Esophagus muscularis mucosa (tissue), 4 donors: ENCODE measurements around the gene EEPD1. TPM values are rescaled to one million over a fixed set of nuclear protein-coding genes. Genes with fewer than 3 reads are reported as not detected.

Experiments used
- DNase-seq: peaks from one replicate; pipeline ENCODE4 v3.0.0-alpha.2; 2017; ENCODE audit errors: extremely low spot score
- H3K27ac ChIP-seq, 4 donors: fragments of 200-600 bp; sonication (generic); replicated peaks in 1 of 4; 1 replicate in 3 of 4; 2 replicates in 1 of 4; pipeline ENCODE4 v1.5.1; 2016 to 2019; ENCODE audit warnings: mild to moderate bottlenecking in 1 of 4
- H3K27me3 ChIP-seq, 4 donors: fragments of 200-600 bp; sonication (generic); one replicate each; pipeline versions ENCODE4 v1.5.1 to v1.6.0; 2016 to 2019
- H3K36me3 ChIP-seq, 4 donors: fragments of 200-600 bp; sonication (generic); one replicate each; pipeline ENCODE4 v1.5.1; 2016 to 2019
- H3K4me1 ChIP-seq, 4 donors: fragments of 200-600 bp; sonication (generic); one replicate each; pipeline ENCODE4 v1.5.1; 2016 to 2019
- H3K4me3 ChIP-seq, 4 donors: fragments of 200-600 bp; sonication (generic); 1 replicate in 2 of 4; 2 replicates in 2 of 4; pipeline ENCODE4 v1.5.1; 2016 to 2019; ENCODE audit warnings: mild to moderate bottlenecking in 4 of 4, moderate library complexity in 1 of 4
- H3K9me3 ChIP-seq, 4 donors: fragments of 200-600 bp; sonication (generic); 1 replicate in 3 of 4; 2 replicates in 1 of 4; pipeline ENCODE4 v1.5.1; 2016 to 2019
- EP300 ChIP-seq: sonication (generic); formaldehyde crosslinking; IDR thresholded peaks from one replicate; pipeline ENCODE4 v1.6.1; 2017; ENCODE audit warnings: antibody characterized with exemption
- POLR2A ChIP-seq: fragments of 450-650 bp; IDR thresholded peaks from one replicate; pipeline ENCODE4 v1.6.1; 2017; ENCODE audit warnings: antibody characterized with exemption, moderate library complexity, mild to moderate bottlenecking, low read depth
- POLR2AphosphoS5 ChIP-seq, 2 donors: sonication (generic); formaldehyde crosslinking; IDR thresholded peaks; one replicate each; pipeline ENCODE4 v1.6.1; 2017; ENCODE audit warnings: antibody characterized with exemption in 2 of 2
- WGBS: methylation state at CpG from one replicate; pipeline ENCODE4 v1.1.5; 2018; 5-methylcytosine and 5-hydroxymethylcytosine counted together
- intact Hi-C: fragments of 100-400 bp; cut with DNase I; formaldehyde crosslinking; loops from one replicate; pipeline ENCODE4 v1.15.1; 2023
- total RNA-seq, 4 donors: library from RNA; depleted of rRNA; stranded (reverse); fragments of >200 nt; gene quantifications; one replicate each; pipeline versions ENCODE4 v1.1.0 to v1.2.1, GENCODE V29; 2016
- TF ChIP-seq, protein P1 (sequence below), 3 experiments: fragments of 200-600 bp in 2 of 3; fragments of 450-650 bp in 1 of 3; sonication (generic) in 2 of 3; IDR thresholded peaks; one replicate each; pipeline ENCODE4 v1.5.1; 2017 to 2019; ENCODE audit warnings: antibody characterized with exemption in 3 of 3, mild to moderate bottlenecking in 2 of 3, moderate library complexity in 1 of 3

EEPD1 gene
- total RNA-seq, 4 donors from 2014 or later = 18.7 to 27.9 (median 26.6) TPM

DNA sequence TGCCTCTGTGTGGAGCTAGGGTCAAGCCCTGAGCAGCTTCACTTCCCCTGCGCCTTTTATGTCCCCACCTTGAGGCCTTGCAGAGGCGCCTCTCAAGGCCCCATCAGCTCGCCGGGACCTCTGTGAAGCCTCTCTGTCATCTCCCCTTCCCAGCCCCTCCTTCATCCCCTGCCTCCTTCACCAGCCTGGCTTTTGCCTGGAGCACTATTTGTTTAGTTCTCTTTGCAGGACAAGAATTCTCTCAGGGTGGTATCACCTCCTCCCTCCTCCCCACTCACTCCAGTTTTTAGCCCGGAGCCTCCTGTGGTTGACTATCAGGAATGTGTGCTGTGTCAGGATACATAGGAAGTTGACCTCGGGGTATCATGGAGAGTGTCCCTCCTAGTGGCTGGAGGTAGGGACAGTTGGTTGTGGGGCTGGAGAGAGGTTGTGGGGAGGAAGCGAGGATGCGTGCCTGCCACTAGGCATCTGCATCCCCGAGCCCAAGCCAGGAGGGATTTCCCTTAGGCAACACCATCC lies 146.8 kb downstream of the EEPD1 start:
- Histone ChIP-seq H3K36me3 (peaks cover 0 to 41% (median 18%) of the 10 kb centered on the region in 4 donors), H3K4me3 (no peak overlapping the region), H3K27ac (peak overlapping the region in 1 of 4 donors; percentile 48), H3K4me1 (peaks cover 43 to 56% (median 46%) of the 10 kb centered on the region in 4 donors), H3K9me3 (no peaks in the 10 kb centered on the region), H3K27me3 (no peaks in the 10 kb centered on the region)
- no peak for DNase-seq
- WGBS = 84% methylated on average over 9 of the region's 9 CpGs
- TF ChIP-seq POLR2AphosphoS5 (IDR thresholded peaks at IDR 0.05) = no peak
- TF ChIP-seq, protein P1, sequence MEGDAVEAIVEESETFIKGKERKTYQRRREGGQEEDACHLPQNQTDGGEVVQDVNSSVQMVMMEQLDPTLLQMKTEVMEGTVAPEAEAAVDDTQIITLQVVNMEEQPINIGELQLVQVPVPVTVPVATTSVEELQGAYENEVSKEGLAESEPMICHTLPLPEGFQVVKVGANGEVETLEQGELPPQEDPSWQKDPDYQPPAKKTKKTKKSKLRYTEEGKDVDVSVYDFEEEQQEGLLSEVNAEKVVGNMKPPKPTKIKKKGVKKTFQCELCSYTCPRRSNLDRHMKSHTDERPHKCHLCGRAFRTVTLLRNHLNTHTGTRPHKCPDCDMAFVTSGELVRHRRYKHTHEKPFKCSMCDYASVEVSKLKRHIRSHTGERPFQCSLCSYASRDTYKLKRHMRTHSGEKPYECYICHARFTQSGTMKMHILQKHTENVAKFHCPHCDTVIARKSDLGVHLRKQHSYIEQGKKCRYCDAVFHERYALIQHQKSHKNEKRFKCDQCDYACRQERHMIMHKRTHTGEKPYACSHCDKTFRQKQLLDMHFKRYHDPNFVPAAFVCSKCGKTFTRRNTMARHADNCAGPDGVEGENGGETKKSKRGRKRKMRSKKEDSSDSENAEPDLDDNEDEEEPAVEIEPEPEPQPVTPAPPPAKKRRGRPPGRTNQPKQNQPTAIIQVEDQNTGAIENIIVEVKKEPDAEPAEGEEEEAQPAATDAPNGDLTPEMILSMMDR (IDR thresholded peaks at IDR 0.05) = no peak
- TF ChIP-seq POLR2A = no peak
- no peak for TF ChIP-seq EP300
- intact Hi-C loops = no loop called here

DNA sequence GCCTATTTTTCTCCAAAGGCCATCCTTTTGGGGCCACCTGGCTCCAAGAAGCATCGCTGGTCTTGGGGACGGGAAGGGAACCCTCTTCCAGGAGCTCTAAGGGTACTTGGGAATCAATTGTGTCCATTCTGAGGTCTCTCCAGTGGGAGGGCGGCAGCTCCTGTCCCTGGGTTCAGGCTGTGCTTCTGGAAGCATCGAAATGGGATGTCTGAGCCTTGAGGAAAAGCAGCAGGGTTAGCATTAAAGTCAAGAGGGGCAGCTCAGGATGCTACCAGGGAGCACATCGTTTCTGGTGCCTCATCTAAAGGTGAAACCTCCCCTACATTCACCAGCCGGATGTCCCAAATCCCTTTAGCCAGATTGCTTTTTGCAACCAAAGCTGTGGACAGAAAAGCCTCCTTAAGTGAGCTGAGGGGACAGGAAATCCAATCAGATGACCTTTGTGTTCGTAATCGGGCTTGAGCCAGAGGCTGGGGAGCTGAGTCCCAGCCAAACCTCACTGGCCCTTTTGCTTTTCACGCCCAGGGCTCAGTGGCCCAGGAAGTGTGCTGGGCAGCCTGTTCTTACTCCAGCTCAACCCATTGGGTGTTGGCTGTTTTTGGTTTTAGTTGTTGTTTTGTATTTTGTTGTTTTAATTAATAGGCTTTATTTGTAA lies 147.8 kb downstream of the EEPD1 start:
- WGBS = 73% methylated on average over 9 of the region's 9 CpGs
- peak in 1 of 2 donors; percentile 3 for TF ChIP-seq POLR2AphosphoS5 (IDR thresholded peaks at IDR 0.05)
- no peak for TF ChIP-seq POLR2A
- Histone ChIP-seq H3K4me3 (no peak overlapping the region), H3K27me3 (no peaks in the 10 kb centered on the region), H3K36me3 (peaks cover 0 to 41% (median 18%) of the 10 kb centered on the region in 4 donors), H3K9me3 (no peaks in the 10 kb centered on the region), H3K4me1 (peaks cover 44 to 57% (median 47%) of the 10 kb centered on the region in 4 donors), H3K27ac (peak overlapping the region; percentile 1 to 82 (median 38))
- intact Hi-C loops = no loop called here
- no peak for DNase-seq

DNA sequence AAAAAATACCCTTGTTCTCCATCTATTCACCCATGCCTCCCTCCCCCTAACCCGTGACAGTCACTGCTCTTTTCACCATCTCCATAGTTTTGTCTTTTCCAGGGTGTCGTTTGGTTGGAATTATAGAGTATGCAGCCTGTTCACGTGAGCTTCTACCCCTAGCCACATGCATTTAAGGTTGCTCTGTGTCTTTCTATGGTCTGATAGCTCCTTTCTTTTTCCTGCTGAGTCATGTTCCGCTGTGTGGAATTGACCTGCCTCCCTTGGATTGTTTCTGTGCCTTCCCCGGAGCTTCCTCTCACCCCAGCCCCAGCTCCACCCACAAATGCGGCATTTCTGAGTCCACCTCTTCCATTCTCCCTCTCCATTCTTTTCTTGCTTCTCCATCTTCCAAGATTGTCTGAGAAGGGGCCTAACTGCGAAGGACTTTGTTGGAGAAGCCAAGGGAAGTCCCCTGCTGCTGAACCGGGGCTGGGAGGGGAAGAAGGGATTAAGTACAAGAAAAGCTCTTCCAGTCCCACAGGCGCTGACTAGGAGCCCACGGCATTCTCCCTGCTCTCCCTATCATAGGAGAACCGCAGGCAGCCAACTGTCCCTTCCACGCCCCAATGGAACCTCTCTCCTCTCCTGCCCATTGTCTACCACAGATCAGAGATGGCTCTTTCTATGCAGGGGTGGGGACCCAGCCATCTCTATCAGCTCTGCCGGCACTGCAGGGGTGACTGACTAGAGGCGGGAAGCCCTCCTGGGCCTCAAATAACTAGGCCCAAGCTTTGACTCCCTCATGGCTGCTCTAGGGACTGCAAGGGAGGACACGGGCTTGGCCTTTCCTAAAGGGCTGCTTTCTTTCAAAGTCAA lies 149.1 kb downstream of the EEPD1 start:
- Histone ChIP-seq H3K4me3 (no peak overlapping the region), H3K9me3 (no peaks in the 10 kb centered on the region), H3K27me3 (no peaks in the 10 kb centered on the region), H3K36me3 (peaks cover 0 to 36% (median 17%) of the 10 kb centered on the region in 4 donors), H3K4me1 (peaks cover 48 to 59% (median 49%) of the 10 kb centered on the region in 4 donors), H3K27ac (peak overlapping the region; percentile 74 to 84 (median 80))
- TF ChIP-seq EP300 (no peak), POLR2AphosphoS5 (IDR thresholded peaks at IDR 0.05) (no peak), POLR2A (no peak)
- TF ChIP-seq, protein P1 (IDR thresholded peaks at IDR 0.05) = no peak
- intact Hi-C loops = no loop called here
- no peak for DNase-seq
- 85% methylated on average over 15 of the region's 15 CpGs for WGBS

DNA sequence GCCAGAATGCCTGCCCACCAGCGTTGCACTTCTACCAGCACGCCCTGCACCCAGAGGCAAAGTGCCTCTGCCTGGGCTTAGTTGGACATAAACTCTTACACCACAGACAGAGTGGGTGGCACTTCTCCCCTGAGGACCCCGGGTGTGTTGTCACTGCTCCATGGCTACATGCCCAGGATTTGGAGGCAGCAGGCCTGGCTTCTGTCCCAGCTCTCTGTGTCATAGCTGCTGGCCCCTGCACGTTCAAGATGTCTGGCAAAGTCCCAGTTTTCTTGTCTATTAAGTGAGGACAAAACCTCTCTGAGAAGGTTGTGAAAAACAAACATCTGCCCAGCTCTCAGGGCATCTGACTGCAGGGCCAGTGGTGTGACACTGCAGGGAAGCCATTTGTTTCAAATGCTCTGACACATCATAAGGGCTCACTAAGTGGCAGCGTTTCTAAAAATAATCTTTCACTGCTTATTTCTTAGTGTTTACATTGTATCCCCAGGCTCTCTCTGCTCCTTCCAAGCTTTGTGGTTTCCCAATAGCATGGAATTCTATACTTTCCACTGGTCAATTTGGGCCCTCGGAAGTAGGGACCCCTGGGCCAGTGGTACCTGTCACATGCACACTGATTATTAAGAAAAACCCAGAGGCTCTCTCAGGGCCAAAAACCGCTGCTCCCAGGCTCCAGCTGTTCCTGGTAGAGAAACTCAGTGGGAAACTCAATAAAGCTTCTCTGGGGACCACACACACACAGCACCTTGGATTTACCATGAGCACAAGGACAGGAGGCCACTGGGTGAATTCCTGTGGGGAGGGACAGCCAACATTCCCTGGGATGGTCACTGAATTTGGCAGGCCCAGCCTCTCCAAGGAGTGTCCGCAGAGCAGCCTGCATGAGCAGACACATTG lies 150.4 kb downstream of the EEPD1 start:
- peaks cover 47 to 55% (median 54%) of the 10 kb centered on the region in 4 donors for H3K4me1 ChIP-seq
- H3K9me3 ChIP-seq = no peaks in the 10 kb centered on the region
- peaks cover 0 to 23% (median 9%) of the 10 kb centered on the region in 4 donors for H3K36me3 ChIP-seq
- no peaks in the 10 kb centered on the region for H3K27me3 ChIP-seq
- peak overlapping the region; percentile 74 to 84 (median 80) for H3K27ac ChIP-seq
- WGBS = 32% methylated on average over 6 of the region's 8 CpGs
- intact Hi-C loops = no loop called here
- TF ChIP-seq POLR2A (no peak), POLR2AphosphoS5 (IDR thresholded peaks at IDR 0.05) (peak; percentile 63 to 64)
- TF ChIP-seq, protein P1 (IDR thresholded peaks at IDR 0.05) = no peak
- no peak overlapping the region for H3K4me3 ChIP-seq
- DNase-seq = no peak
